Psoas muscle (tissue), 8 donors: ENCODE results near the gene CNNM3. TPM values are rescaled to one million over a fixed set of nuclear protein-coding genes. Genes with fewer than 3 reads are reported as not detected.

ENCODE experiments used
- ATAC-seq, 4 donors: fragments of 200-7000 bp; cut with Tn5 transposase; one replicate each; pipeline ENCODE4 v1.9.1; 2020; ENCODE audit warnings: moderate library complexity in 3 of 4, mild to moderate bottlenecking in 2 of 4
- DNase-seq, 2 donors: peaks; one replicate each; pipeline ENCODE4 v3.0.0-alpha.2; 2020
- H3K27ac ChIP-seq: fragments of 200-600 bp; one replicate; pipeline ENCODE4 v1.8.0; 2022
- H3K27me3 ChIP-seq, 3 donors: fragments of 200-600 bp in 1 of 3; one replicate each; pipeline versions ENCODE4 v1.6.1 to v1.8.0; 2013 to 2022; ENCODE audit warnings: low read length in 2 of 3, mild to moderate bottlenecking in 2 of 3, moderate library complexity in 1 of 3; ENCODE audit not compliant: insufficient read depth in 3 of 3
- H3K36me3 ChIP-seq, 2 donors: fragments of 200-600 bp in 1 of 2; one replicate each; pipeline versions ENCODE4 v1.6.1 to v1.8.0; 2013 to 2022; ENCODE audit warnings: low read depth in 1 of 2, mild to moderate bottlenecking in 1 of 2, moderate library complexity in 1 of 2; ENCODE audit not compliant: insufficient read depth in 1 of 2
- H3K4me1 ChIP-seq: fragments of 200-600 bp; one replicate; pipeline ENCODE4 v1.8.0; 2022
- H3K4me3 ChIP-seq: fragments of 200-600 bp; one replicate; pipeline ENCODE4 v1.8.0; 2022; ENCODE audit warnings: mild to moderate bottlenecking
- H3K9me3 ChIP-seq: fragments of 200-600 bp; one replicate; pipeline ENCODE4 v1.8.0; 2022
- WGBS, 3 donors: extraction: QIAGEN DNeasy Blood & Tissue Kit; methylation state at CpG; one replicate each; pipeline versions ENCODE4 v1.1.6 to v1.1.7; 2013; 5-methylcytosine and 5-hydroxymethylcytosine counted together
- intact Hi-C, 2 donors: fragments of 100-400 bp; cut with DNase I; formaldehyde crosslinking; loops; one replicate each; pipeline versions ENCODE4 v1.11.0 to v1.14.2; 2022
- polyA plus RNA-seq, 3 donors: library from polyadenylated mRNA; stranded (reverse); fragments of 200-250 nt; gene quantifications; one replicate each; pipeline ENCODE4 v1.2.3, GENCODE V29; 2013
- total RNA-seq, 4 donors: library from RNA; stranded (reverse); fragmentation: NEBNext Ultra II Directional in 2 of 4; extraction: Animal tissue kit (Norgen Biotek cat#: 25700) in 2 of 4; gene quantifications; one replicate each; pipeline versions ENCODE4 v1.2.1 to v1.2.4, GENCODE V29; 2021 to 2023
- TF ChIP-seq, protein P1 (sequence below): fragments of 200-600 bp; IDR thresholded peaks from one replicate; pipeline ENCODE4 v1.8.0; 2022; ENCODE audit warnings: antibody characterized with exemption
- donor health status: healthy with polysubstance abuse.
- donor health status: DM: no; HTN: no; CAD: no; lungs with moderate emphysema.
- donor health status: Bipolar disorder and iron deficiency.
- donor health status: healthy.
- donor health status: DM: yes; HTN: yes; CAD: no.
- donor health status: DM: no; HTN: no; CAD: no.
- donor health status: DM: no; HTN: no; CAD: no.
- donor health status: DM: yes; HTN: yes; CAD: no.

CNNM3 gene
- total and polyA plus RNA-seq, 7 donors: 4.2 to 12.6 (median 7.7) TPM

DNA sequence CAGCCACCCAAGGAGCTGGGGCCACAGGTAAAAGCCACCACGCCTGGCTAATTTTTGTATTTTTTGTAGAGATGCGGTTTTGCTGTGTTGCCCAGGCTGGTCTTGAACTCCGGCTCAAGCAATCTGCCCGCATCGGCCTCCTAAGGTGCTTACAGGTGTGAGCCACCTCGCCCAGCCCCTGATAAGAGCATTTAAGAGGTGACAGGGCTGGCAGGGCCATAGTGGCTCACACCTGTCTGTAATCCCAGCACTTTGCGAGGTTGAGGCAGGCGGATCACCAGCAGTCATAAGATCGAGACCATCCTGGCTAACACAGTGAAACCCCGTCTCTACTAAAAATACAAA is 9.0 kb upstream of the CNNM3 start:
- 96 to 98% (median 98%) methylated on average over 10 of the region's 10 CpGs for WGBS, 3 donors
- intact Hi-C loops: loop anchor here in 1 of 2 donors (5.0 kb wide), 1 partner anchor 40 kb away; no protein-coding TSS in a partner anchor
- H3K27ac ChIP-seq: no peak overlapping the region
- DNase-seq (no peak), ATAC-seq (no peak)
- peaks cover 0 to 59% of the 10 kb centered on the region in 2 donors for H3K36me3 ChIP-seq
- H3K27me3 ChIP-seq: no peaks in the 10 kb centered on the region
- H3K9me3 ChIP-seq: no peaks in the 10 kb centered on the region
- H3K4me1 ChIP-seq: peaks cover 14% of the 10 kb centered on the region
- H3K4me3 ChIP-seq: no peak overlapping the region
- TF ChIP-seq, protein P1, sequence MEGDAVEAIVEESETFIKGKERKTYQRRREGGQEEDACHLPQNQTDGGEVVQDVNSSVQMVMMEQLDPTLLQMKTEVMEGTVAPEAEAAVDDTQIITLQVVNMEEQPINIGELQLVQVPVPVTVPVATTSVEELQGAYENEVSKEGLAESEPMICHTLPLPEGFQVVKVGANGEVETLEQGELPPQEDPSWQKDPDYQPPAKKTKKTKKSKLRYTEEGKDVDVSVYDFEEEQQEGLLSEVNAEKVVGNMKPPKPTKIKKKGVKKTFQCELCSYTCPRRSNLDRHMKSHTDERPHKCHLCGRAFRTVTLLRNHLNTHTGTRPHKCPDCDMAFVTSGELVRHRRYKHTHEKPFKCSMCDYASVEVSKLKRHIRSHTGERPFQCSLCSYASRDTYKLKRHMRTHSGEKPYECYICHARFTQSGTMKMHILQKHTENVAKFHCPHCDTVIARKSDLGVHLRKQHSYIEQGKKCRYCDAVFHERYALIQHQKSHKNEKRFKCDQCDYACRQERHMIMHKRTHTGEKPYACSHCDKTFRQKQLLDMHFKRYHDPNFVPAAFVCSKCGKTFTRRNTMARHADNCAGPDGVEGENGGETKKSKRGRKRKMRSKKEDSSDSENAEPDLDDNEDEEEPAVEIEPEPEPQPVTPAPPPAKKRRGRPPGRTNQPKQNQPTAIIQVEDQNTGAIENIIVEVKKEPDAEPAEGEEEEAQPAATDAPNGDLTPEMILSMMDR: no peak

DNA sequence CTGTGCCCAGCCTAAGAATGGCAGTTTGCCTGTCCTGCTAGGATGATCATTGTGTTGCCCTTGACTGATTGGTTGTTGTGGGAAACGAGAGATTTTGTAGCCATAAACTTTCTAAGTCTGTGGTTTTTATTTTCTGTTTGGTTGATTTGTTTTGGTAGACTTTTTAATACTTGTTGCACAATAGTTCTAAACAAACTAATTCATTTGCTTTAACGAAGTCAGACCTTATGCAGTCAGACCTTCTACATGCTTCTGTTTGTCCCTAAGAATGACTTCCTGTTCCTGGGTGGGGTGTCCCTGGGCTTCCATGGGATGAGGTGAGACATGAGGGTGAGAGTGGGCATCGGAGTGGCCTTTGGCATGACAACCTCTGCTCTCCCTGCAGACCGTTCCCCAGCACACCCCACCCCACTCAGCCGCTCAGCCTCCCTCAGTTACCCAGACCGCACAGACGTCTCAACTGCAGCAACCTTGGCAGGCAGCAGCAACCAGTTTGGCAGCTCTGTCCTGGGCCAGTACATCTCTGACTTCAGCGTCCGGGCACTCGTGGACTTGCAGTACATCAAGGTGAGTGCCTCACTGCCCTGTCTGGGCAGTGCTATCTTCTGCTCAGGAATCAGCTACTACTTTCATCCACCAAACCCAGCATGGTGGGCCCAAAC is 7.8 kb upstream of the CNNM3 start:
- WGBS, 3 donors: 49 to 57% (median 50%) methylated on average over 10 of the region's 10 CpGs
- TF ChIP-seq, protein P1: no peak
- intact Hi-C loops: loop anchor here in 1 of 2 donors (5.0 kb wide), 1 partner anchor 41 kb away; no protein-coding TSS in a partner anchor
- Histone ChIP-seq H3K4me1 (peaks cover 21% of the 10 kb centered on the region), H3K4me3 (no peak overlapping the region), H3K27me3 (no peaks in the 10 kb centered on the region), H3K9me3 (no peaks in the 10 kb centered on the region), H3K27ac (no peak overlapping the region), H3K36me3 (peaks cover 0 to 47% of the 10 kb centered on the region in 2 donors)
- ATAC-seq: peak; percentile 18 to 50 (median 48)
- peak in 1 of 2 donors; percentile 44 for DNase-seq

DNA sequence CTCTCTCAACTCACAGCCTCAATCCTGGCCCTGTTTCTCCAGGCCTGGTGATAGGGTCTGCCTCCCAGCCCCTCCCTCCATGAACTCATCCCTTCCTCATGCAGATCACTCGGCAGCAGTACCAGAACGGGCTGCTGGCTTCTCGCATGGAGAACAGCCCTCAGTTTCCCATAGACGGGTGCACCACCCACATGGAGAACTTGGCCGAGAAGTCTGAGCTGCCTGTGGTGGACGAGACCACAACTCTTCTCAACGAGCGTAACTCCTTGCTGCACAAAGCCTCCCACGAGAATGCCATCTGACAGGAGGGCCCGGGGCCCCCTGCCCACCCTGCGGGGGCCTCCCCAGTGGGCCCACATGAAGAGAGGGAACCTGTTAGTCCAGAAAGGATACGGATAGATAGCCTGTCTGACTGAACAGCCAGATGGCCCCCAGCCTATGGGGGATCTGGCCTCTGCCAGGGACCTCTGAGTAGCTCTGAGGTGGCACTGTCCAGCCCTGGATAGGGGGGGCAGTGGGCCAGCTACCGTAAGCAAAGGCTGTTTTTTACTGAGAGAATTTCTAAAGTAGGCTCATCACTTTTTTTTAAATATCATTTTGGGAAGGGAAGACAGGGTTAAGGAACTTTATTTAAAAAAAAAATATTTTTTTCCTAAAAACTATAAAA is 6.7 kb upstream of the CNNM3 start:
- ATAC-seq: no peak
- Histone ChIP-seq H3K27me3 (no peaks in the 10 kb centered on the region), H3K9me3 (no peaks in the 10 kb centered on the region), H3K4me1 (peaks cover 25% of the 10 kb centered on the region), H3K4me3 (no peak overlapping the region), H3K27ac (no peak overlapping the region), H3K36me3 (peaks cover 0 to 47% of the 10 kb centered on the region in 2 donors)
- TF ChIP-seq, protein P1: no peak
- WGBS, 3 donors: 80 to 82% (median 81%) methylated on average over 13 of the region's 13 CpGs
- peak in 1 of 2 donors; percentile 37 for DNase-seq
- intact Hi-C loops: loop anchor here in 1 of 2 donors (5.0 kb wide), 1 partner anchor 42 kb away; no protein-coding TSS in a partner anchor

GRCh38 chr2:96809951-96810782 is 5.9 kb upstream of the CNNM3 start:
- no peak overlapping the region for H3K4me3 ChIP-seq
- no peaks in the 10 kb centered on the region for H3K27me3 ChIP-seq
- peaks cover 29% of the 10 kb centered on the region for H3K4me1 ChIP-seq
- no peaks in the 10 kb centered on the region for H3K9me3 ChIP-seq
- intact Hi-C loops: loop anchor here in 1 of 2 donors (5.0 kb wide), 1 partner anchor 43 kb away; no protein-coding TSS in a partner anchor
- ATAC-seq (no peak), DNase-seq (no peak)
- WGBS, 3 donors: 76 to 80% (median 78%) methylated on average over 12 of the region's 12 CpGs
- no peak overlapping the region for H3K27ac ChIP-seq
- peaks cover 0 to 40% of the 10 kb centered on the region in 2 donors for H3K36me3 ChIP-seq
- TF ChIP-seq, protein P1: no peak
